ENCODE results near the gene RASA1.

The RASA1 gene

DNA sequence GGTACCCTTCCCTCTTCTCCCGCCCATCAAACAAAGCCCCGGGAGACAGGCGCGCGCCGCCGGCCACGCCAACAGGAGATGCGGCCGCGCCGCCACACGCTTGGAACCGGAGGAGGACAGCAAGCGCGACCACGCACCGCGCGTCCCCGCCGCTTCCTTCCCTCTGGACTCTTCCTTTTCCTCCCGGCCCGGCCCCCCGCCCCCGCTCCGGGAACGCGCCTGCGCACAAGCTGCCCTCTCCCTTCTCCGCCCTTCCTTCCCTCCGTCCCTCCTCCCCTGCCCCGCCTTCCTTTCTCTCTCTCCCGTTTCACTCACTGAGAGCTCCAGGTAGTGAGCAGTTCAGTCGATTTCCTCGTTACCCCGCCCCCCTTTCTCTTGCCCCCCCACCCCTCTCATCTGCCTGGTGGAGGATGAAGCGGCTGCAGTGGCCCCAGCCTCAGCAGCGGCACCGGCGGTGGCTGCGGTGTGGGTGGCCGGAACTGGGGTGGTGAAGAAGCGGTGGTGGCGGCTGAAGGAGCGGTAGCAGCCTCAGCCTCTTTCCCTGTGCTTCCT, at the start of gene RASA1:
TSS of gene RASA1 (plus strand) at position 310 of the 552 bp plus-strand sequence. CDS start 569 bp downstream, outside the sequence.
- CTCF ChIA-PET: interaction anchor here (1.3 to 1.7 kb wide), 2 partner anchors 13 to 29 kb away, joined by 3 to 4 read pairs; no protein-coding TSS in a partner anchor
- peak; percentile 33 for DNase-seq (ENCODE audit: low read depth, low spot score)
- POLR2A ChIA-PET: interaction anchor here (0.6 to 1.5 kb wide), 6 partner anchors 16 to 151 kb away, joined by 3 to 7 read pairs (median 4); no protein-coding TSS in a partner anchor
- TF ChIP-seq, protein P1, sequence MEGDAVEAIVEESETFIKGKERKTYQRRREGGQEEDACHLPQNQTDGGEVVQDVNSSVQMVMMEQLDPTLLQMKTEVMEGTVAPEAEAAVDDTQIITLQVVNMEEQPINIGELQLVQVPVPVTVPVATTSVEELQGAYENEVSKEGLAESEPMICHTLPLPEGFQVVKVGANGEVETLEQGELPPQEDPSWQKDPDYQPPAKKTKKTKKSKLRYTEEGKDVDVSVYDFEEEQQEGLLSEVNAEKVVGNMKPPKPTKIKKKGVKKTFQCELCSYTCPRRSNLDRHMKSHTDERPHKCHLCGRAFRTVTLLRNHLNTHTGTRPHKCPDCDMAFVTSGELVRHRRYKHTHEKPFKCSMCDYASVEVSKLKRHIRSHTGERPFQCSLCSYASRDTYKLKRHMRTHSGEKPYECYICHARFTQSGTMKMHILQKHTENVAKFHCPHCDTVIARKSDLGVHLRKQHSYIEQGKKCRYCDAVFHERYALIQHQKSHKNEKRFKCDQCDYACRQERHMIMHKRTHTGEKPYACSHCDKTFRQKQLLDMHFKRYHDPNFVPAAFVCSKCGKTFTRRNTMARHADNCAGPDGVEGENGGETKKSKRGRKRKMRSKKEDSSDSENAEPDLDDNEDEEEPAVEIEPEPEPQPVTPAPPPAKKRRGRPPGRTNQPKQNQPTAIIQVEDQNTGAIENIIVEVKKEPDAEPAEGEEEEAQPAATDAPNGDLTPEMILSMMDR (IDR thresholded peaks at IDR 0.05; ENCODE audit: insufficient read depth, low read length, missing control alignments): no peak
- peak within 1 kb of the TSS; percentile 93 for H3K4me3 ChIP-seq (ENCODE audit: low read depth, low read length)

DNA sequence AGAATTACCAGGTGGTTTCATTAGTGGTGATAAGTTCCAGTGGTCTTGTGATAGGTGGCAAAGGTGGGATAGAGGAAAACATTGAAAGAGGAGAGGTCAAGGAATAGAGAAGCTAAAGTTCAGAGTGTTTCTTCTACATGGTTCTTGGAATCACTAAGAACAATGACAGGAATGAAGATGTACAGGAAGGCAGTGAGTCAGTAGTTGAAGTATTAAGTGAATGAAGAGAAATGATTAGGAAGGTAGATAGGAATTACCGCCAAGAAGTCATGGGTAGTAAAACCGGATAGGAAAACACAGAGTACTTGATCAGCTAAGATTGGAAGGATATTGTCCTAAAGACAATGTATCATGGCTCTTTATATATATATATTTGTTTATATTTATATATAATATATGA, 37.9 kb upstream of the RASA1 start:
- no peak for DNase-seq (ENCODE audit: low read depth, low spot score)
- H3K4me3 ChIP-seq (ENCODE audit: low read depth, low read length): no peak overlapping the region
- ChIA-PET CTCF (no interaction called here), POLR2A (no interaction called here)
- TF ChIP-seq, protein P1 (IDR thresholded peaks at IDR 0.05; ENCODE audit: insufficient read depth, low read length, missing control alignments): no peak

DNA sequence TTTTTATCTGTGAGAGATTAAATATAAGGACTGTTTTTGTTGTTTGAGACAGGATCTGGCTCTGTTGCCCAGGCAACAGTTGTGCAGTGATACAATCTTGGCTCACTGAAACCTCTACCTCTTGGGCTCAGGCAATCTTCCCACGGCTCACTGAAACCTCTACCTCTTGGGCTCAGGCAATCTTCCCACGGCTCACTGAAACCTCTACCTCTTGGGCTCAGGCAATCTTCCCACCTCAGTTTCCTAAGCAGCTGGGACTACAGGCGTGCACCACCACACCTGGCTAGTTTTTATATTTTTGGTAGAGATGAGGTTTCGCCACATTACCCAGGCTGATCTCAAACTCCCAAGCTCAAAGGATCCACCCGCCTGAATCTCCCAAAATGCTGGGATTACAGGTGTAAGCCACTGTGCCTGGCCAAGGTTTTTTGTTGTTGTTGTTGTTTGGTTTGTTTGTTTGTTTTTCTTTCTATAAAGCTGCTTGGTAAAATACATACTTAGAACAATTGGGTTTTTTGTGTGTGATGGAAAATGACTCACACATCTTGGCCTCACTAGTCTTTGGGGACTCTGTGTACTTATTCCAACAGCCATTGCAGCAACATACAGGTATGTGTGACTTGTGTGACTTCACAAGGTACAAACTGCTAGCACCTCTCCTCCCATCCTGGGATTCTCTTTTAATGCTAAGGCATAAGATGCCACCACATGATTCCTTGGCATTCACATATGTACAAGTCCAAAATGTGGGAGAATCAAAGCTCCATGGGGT, 36.5 kb upstream of the RASA1 start:
- ChIA-PET POLR2A (no interaction called here), CTCF (no interaction called here)
- H3K4me3 ChIP-seq (ENCODE audit: low read depth, low read length): no peak overlapping the region

DNA sequence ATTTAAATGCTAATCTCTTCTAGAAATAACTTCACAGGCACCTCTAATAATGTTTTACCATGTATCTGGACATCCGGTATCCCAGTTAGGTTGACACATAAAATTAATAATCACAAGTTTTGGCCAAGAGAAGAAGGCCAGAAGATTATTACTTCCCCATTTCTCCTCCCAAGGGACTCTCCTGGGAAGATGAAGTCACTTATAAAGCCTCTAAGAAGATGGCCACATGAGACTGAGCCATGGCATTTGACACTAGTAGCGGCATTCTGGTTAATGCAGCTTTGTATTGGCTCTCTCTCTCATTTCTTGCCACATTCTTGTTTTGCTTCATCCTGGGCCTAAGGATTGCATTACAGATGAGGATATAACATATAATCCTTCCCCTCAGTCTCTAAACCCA, 34.5 kb upstream of the RASA1 start:
- TF ChIP-seq, protein P1 (IDR thresholded peaks at IDR 0.05; ENCODE audit: insufficient read depth, low read length, missing control alignments): no peak
- no peak for DNase-seq (ENCODE audit: low read depth, low spot score)
- POLR2A ChIA-PET: no interaction called here
- H3K4me3 ChIP-seq (ENCODE audit: low read depth, low read length): no peak overlapping the region
- CTCF ChIA-PET: no interaction called here

More for the DNA sequence above, 36.5 kb upstream of the RASA1 start:
- no peak for DNase-seq (ENCODE audit: low read depth, low spot score)
- TF ChIP-seq, protein P1 (IDR thresholded peaks at IDR 0.05; ENCODE audit: insufficient read depth, low read length, missing control alignments): no peak

DNA sequence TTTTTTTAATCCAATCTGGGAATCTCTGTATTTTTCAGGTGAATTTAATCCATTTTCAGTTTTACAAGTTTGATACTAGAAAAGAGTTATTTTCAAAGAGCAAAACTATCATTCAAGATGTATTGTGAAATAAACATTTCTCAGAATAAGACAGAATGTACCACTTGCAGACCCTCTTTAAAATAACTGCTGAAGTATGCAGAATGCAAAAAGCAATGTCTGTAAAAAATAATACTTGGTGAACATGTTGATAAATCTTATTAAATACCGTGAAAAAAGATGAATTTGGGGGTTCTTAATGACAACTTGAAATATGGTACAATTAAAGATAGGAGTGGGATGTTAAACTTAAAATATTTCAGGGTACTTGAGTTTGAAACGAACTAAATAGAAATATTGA, 26.1 kb upstream of the RASA1 start:
- no peak overlapping the region for H3K4me3 ChIP-seq (ENCODE audit: low read depth, low read length)
- no peak for DNase-seq (ENCODE audit: low read depth, low spot score)
- TF ChIP-seq, protein P1 (IDR thresholded peaks at IDR 0.05; ENCODE audit: insufficient read depth, low read length, missing control alignments): no peak
- POLR2A ChIA-PET: no interaction called here
- CTCF ChIA-PET: no interaction called here

DNA sequence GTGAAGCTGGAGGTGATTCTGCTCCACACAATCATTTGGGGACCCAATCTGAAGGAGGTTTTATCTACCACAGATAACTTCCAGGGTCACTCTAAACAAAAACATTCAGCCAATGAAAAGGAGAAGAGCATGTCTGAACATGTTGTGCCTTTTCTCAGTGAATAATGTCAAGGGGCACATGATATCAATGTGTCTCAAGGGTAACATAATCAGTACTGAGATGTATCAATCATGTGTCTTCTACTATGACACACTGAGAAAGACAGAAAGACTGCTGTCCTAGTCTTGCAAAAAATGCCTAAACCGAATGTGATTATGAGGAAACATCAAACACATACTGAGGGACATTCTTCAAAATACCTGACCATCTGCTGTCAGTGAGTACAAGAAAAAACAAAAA, 25.4 kb upstream of the RASA1 start:
- H3K4me3 ChIP-seq (ENCODE audit: low read depth, low read length): no peak overlapping the region
- no peak for DNase-seq (ENCODE audit: low read depth, low spot score)
- TF ChIP-seq, protein P1 (IDR thresholded peaks at IDR 0.05; ENCODE audit: insufficient read depth, low read length, missing control alignments): no peak
- POLR2A ChIA-PET: no interaction called here
- CTCF ChIA-PET: interaction anchor here (1.7 kb wide), 1 partner anchor 172 kb away, joined by 7 read pairs; no protein-coding TSS in a partner anchor

All from AG04449 (cell line).